Neural progenitor cell (in vitro differentiated cells): ENCODE data around the gene CHMP2A. TPM values are rescaled to one million over a fixed set of nuclear protein-coding genes. Genes with fewer than 3 reads are reported as not detected.

Source experiments
- DNase-seq: peaks from one replicate; pipeline ENCODE4 v3.0.0-alpha.2; 2016; ENCODE audit warnings: low spot score
- H2AFZ ChIP-seq: fragments of 200-600 bp; sonication (generic); replicated peaks from 2 replicates; pipeline ENCODE4 v1.6.1; 2016; ENCODE audit warnings: antibody characterized with exemption
- H3F3A ChIP-seq: fragments of 200-600 bp; sonication (generic); 2 replicates; pipeline ENCODE4 v1.6.1; 2016; ENCODE audit warnings: antibody characterized with exemption, low read depth
- H3K27ac ChIP-seq: fragments of 200-600 bp; sonication (generic); 2 replicates; pipeline ENCODE4 v1.5.1; 2016; ENCODE audit warnings: mild to moderate bottlenecking
- H3K27me3 ChIP-seq: fragments of 200-600 bp; sonication (generic); 2 replicates; pipeline ENCODE4 v1.6.1; 2016; ENCODE audit warnings: mild to moderate bottlenecking, moderate library complexity
- H3K36me3 ChIP-seq: fragments of 200-600 bp; sonication (generic); 2 replicates; pipeline ENCODE4 v1.5.1; 2016
- H3K4me1 ChIP-seq: fragments of 200-600 bp; sonication (generic); 2 replicates; pipeline ENCODE4 v1.6.1; 2016; ENCODE audit warnings: mixed run types
- H3K4me2 ChIP-seq: fragments of 200-600 bp; sonication (generic); 2 replicates; pipeline ENCODE4 v1.6.1; 2016
- H3K4me3 ChIP-seq: fragments of 200-600 bp; sonication (generic); 2 replicates; pipeline ENCODE4 v1.5.1; 2016
- H3K79me2 ChIP-seq: fragments of 200-600 bp; sonication (generic); 2 replicates; pipeline ENCODE4 v1.6.1; 2016; ENCODE audit warnings: low read depth
- H3K9ac ChIP-seq: fragments of 200-600 bp; sonication (generic); 2 replicates; pipeline ENCODE4 v1.6.1; 2016
- H3K9me3 ChIP-seq: fragments of 200-600 bp; sonication (generic); 2 replicates; pipeline ENCODE4 v1.5.1; 2016; ENCODE audit warnings: low read depth
- H4K20me1 ChIP-seq: fragments of 200-600 bp; sonication (generic); 2 replicates; pipeline ENCODE4 v1.6.1; 2016; ENCODE audit warnings: low read depth
- H3K27ac Mint-ChIP-seq: 3 replicates; pipeline ENCODE4 v1.8.0; 2021; ENCODE audit warnings: mixed read lengths
- H3K27me3 Mint-ChIP-seq: 2 replicates; pipeline ENCODE4 v1.8.0; 2022; ENCODE audit warnings: low read depth, mild to moderate bottlenecking, inconsistent platforms, moderate library complexity, mixed read lengths; ENCODE audit not compliant: insufficient read depth
- H3K36me3 Mint-ChIP-seq: 3 replicates; pipeline ENCODE4 v1.8.0; 2021; ENCODE audit warnings: mixed read lengths
- H3K4me1 Mint-ChIP-seq: 3 replicates; pipeline ENCODE4 v1.8.0; 2021; ENCODE audit warnings: mixed read lengths
- H3K4me3 Mint-ChIP-seq: 3 replicates; pipeline ENCODE4 v1.8.0; 2021; ENCODE audit warnings: mild to moderate bottlenecking, moderate library complexity, mixed read lengths
- H3K9me3 Mint-ChIP-seq: 3 replicates; pipeline ENCODE4 v1.8.0; 2020; ENCODE audit warnings: mixed read lengths
- EZH2 ChIP-seq: fragments of 200-600 bp; sonication (generic); IDR thresholded peaks from 2 replicates; pipeline ENCODE4 v1.6.1; 2017; ENCODE audit warnings: antibody characterized with exemption, mild to moderate bottlenecking, moderate library complexity
- EZH2phosphoT487 ChIP-seq: fragments of 200-600 bp; sonication (generic); IDR thresholded peaks from 2 replicates; pipeline ENCODE4 v1.6.1; 2017; ENCODE audit warnings: antibody characterized with exemption
- total RNA-seq: library from RNA; depleted of rRNA; stranded (reverse); fragments of >200 nt; gene quantifications from 2 replicates; pipeline ENCODE4 v1.2.3, GENCODE V29; 2015; ENCODE audit warnings: low replicate concordance
- TF ChIP-seq, protein P1 (sequence below): fragments of 200-600 bp; sonication (generic); IDR thresholded peaks from 2 replicates; pipeline ENCODE4 v1.5.1; 2017; ENCODE audit warnings: antibody characterized with exemption, mild to moderate bottlenecking

CHMP2A gene
- total RNA-seq, 1 donor from 2014 or later, result 148 TPM

DNA sequence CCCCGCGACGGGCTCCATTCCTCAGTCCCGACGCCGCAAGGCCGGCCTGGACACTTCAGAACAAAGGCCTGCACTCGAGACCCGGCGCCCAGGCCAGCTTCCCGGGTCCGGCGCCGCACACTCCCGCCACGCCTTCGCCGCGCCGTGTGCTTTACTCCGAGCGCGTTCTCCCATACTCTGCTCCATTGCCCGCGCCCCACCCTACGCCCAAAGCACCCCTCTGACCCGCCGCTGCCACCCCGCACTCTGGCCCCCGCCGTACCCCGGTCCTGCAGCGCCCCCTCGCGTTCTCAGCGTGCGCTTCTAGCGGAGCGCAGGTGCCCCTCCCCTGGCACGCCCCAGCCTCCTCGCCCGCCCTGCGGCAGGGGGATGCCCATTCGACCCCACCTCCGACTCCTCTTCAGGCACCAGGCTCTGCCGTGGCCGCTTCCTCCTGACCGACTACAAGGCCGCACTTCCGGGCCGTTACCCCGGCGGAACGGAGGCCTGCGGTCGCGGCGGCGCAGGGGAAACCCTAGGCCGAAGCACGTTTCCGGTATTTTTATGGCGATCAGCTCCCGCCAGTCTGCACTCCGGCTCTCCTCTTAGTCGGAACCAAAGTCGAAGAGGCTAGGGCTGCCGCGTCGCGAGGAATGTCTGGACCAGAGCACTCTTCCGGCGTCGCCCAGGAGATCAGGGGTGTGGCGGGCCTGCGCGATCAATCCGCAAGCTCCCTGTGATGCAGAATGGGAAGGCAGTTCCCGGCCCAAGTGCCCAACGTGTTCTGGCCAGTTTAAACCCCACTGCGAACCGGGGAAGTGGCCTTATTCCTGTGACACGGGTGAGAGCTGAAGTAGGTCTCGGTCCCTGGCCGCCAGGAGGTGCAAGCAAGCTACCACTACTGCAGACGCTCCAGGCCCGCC is 35.3 kb downstream of the CHMP2A start, which contains the start of gene ZBTB45:
Gene ZBTB45, minus strand, starts transcription at position 456 of the 902 bp plus-strand sequence. CDS start 2,137 bp downstream, outside the sequence.
- Mint-ChIP-seq H3K36me3 (peaks cover 13% of the 10 kb centered on the region), H3K9me3 (no peaks in the 10 kb centered on the region), H3K27ac (peak within 1 kb of the TSS; percentile 99), H3K4me1 (peaks cover 33% of the 10 kb centered on the region), H3K4me3 (peak within 1 kb of the TSS; percentile 94), H3K27me3 (peaks cover 12% of the 10 kb centered on the region)
- H3K9ac ChIP-seq, result peak within 1 kb of the TSS; percentile 56
- peaks cover 11% of the 10 kb centered on the region for H3K4me1 ChIP-seq
- peaks cover 46% of the 10 kb centered on the region for H3K79me2 ChIP-seq
- peak; percentile 61 for TF ChIP-seq EZH2
- peak; percentile 30 for TF ChIP-seq EZH2phosphoT487
- TF ChIP-seq, protein P1, sequence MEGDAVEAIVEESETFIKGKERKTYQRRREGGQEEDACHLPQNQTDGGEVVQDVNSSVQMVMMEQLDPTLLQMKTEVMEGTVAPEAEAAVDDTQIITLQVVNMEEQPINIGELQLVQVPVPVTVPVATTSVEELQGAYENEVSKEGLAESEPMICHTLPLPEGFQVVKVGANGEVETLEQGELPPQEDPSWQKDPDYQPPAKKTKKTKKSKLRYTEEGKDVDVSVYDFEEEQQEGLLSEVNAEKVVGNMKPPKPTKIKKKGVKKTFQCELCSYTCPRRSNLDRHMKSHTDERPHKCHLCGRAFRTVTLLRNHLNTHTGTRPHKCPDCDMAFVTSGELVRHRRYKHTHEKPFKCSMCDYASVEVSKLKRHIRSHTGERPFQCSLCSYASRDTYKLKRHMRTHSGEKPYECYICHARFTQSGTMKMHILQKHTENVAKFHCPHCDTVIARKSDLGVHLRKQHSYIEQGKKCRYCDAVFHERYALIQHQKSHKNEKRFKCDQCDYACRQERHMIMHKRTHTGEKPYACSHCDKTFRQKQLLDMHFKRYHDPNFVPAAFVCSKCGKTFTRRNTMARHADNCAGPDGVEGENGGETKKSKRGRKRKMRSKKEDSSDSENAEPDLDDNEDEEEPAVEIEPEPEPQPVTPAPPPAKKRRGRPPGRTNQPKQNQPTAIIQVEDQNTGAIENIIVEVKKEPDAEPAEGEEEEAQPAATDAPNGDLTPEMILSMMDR, result peak; percentile 74
- H3F3A ChIP-seq, result peaks cover 57% of the 10 kb centered on the region
- H3K9me3 ChIP-seq, result no peaks in the 10 kb centered on the region
- peak within 1 kb of the TSS; percentile 54 for H3K4me3 ChIP-seq
- H3K4me2 ChIP-seq, result peak within 1 kb of the TSS; percentile 87
- DNase-seq, result peak; percentile 95
- H4K20me1 ChIP-seq, result peaks cover 3% of the 10 kb centered on the region
- no peaks in the 10 kb centered on the region for H3K27me3 ChIP-seq
- H2AFZ ChIP-seq, result peak within 1 kb of the TSS; percentile 20
- no peaks in the 10 kb centered on the region for H3K36me3 ChIP-seq
- H3K27ac ChIP-seq, result peak within 1 kb of the TSS; percentile 69

DNA sequence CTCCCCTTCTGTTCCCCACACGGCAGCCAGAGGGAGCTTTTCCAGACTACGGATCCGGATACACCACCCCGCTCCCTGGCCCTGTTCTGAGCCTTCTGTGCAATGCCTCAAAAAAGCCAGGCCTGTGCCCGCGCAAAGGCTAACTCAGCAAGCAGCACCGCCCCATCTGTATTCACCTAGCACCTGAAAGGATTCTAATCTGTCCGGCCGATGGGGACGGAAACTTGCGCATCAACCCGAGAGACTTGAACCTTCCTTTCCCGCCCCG is 35.9 kb downstream of the CHMP2A start:
- Histone ChIP-seq H3K4me1 (peaks cover 16% of the 10 kb centered on the region), H3K4me3 (peak overlapping the region; percentile 54), H2AFZ (peak overlapping the region; percentile 20), H3K27me3 (no peaks in the 10 kb centered on the region), H3K9me3 (no peaks in the 10 kb centered on the region), H3K4me2 (peak overlapping the region; percentile 87), H3F3A (peaks cover 60% of the 10 kb centered on the region), H3K79me2 (peaks cover 49% of the 10 kb centered on the region), H4K20me1 (peaks cover 4% of the 10 kb centered on the region), H3K36me3 (no peaks in the 10 kb centered on the region), H3K27ac (peak overlapping the region; percentile 69), H3K9ac (peak overlapping the region; percentile 56)
- Mint-ChIP-seq H3K4me3 (peak overlapping the region; percentile 94), H3K27ac (peak overlapping the region; percentile 99), H3K36me3 (peaks cover 13% of the 10 kb centered on the region), H3K27me3 (peaks cover 12% of the 10 kb centered on the region), H3K4me1 (peaks cover 33% of the 10 kb centered on the region), H3K9me3 (no peaks in the 10 kb centered on the region)
- peak; percentile 89 for DNase-seq
- TF ChIP-seq, protein P1, result peak; percentile 55
- TF ChIP-seq EZH2, result no peak

DNA sequence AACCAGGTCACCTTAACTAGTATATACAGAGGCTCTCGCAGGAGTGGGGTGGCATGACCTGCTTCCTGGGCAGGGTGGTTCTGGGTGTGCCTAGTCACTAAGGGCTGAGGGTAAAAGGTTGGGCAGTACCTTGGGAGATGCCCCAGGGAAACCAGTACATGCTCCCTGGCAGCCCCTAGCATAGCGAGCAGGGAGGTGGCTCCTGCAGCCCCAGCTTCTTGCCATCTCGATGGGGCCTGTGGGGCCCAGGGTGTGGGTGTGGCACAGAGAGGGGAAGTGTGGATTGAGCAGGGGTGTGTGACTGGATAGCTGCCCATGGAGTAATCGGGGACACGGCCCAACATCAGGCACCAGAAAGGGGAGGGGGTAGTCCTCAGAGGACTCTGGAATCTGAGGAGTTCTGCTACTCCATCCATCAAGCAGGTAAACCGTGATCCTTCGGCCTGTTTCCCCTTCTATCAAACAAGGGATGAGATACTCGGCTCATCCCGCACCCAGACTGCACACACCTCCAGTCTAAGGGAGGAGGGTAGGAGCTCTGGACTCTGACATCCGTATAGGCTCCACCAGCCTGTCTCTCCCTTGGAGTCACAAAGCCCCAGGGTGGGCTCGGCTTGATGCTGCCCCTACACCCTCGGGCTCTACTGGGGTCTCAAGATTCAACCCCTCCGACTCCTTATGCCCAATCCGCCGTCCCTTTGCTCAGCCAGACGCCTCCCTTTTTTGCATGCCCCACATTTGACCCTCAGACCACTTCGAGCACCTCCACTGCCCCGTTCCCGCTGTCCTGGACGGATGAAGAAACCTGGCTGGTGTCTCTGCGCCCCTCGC is 36.4 kb downstream of the CHMP2A start:
- Histone ChIP-seq H3K9ac (peak overlapping the region; percentile 56), H3K9me3 (no peaks in the 10 kb centered on the region), H3K4me2 (peak overlapping the region; percentile 87), H3F3A (peaks cover 60% of the 10 kb centered on the region), H4K20me1 (peaks cover 4% of the 10 kb centered on the region), H3K4me1 (peaks cover 16% of the 10 kb centered on the region), H3K79me2 (peaks cover 49% of the 10 kb centered on the region), H3K27ac (peak overlapping the region; percentile 69), H3K4me3 (peak overlapping the region; percentile 54), H3K36me3 (no peaks in the 10 kb centered on the region), H2AFZ (no peak overlapping the region), H3K27me3 (no peaks in the 10 kb centered on the region)
- peaks cover 13% of the 10 kb centered on the region for H3K36me3 Mint-ChIP-seq
- H3K9me3 Mint-ChIP-seq, result no peaks in the 10 kb centered on the region
- TF ChIP-seq EZH2, result no peak
- peaks cover 33% of the 10 kb centered on the region for H3K4me1 Mint-ChIP-seq
- peaks cover 12% of the 10 kb centered on the region for H3K27me3 Mint-ChIP-seq
- H3K27ac Mint-ChIP-seq, result peak overlapping the region; percentile 99
- H3K4me3 Mint-ChIP-seq, result peak overlapping the region; percentile 94
- DNase-seq, result no peak
